HCEC 1CT (cell line): ENCODE measurements around the gene POU6F2.
A peak's percentile ranks its signal among the peaks of the same experiment; 100 is the strongest.

Source experiments
- DNase-seq: peaks from one replicate; pipeline ENCODE4 v3.0.0-alpha.2; 2017

The POU6F2 gene

DNA sequence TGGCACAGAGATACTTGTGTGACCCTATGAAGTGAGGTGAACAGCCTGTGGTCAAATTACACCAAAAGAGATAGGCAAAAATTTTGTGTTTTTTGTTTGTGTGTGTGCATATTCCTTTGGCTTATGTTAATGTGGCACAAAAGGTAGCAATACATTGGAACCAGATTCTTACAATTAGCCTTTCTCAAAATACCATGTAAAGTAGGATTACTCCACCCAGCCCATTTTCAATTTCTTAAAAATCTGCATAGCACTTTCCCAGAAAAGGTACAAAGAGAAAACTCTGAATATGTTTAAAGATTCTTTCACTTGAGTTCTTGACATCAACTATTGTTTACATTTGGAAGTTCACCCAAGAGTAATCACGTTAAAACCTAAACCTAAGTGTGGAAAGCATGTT lies 431.2 kb downstream of the POU6F2 start:
- no peak for DNase-seq

DNA sequence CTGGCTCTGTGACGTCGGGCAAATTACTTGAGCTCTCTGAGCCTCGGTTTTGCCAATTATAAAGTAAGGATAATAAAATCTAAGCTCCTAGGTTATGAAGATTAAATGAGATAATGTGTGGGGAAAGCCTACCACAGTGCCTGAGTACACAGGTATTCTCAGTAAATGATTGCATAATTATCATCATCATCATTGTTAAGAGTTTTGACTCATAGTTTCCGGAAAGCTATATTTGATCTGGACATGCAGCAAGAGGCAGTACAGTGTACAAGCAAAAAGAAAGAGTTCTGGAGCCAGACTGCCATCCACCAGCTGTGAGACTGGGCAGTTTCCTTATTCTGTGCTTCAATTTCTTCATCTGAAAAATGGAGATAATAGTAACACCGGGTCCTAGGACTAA lies 432.9 kb downstream of the POU6F2 start:
- no peak for DNase-seq

DNA sequence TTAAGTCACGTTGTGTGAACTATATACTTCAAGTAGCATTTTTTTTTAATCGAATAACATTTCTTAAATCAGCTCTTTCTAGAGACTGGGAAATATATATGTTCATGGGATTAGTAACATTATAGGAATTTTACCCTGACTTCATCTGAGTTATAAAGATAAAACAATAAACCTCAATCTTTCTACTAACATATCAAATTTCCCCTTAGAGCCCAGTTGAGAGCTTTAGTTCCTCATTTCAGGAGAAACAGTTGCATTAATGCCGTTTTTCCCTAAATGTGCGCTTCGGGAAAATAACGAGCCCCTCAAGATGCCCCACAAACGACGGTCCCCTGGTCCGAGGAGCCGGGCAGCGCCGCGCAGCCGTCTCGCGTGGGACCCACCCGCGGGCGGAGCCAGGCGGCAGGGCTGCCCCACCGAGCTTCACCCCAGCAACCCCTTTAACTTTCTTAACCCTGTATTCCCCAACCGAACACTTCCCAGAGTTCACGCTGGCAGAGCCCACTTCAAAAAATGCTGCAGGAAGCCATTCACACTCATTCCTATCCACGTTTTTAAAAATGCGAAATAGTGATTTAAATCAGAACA lies 436.0 kb downstream of the POU6F2 start:
- no peak for DNase-seq

DNA sequence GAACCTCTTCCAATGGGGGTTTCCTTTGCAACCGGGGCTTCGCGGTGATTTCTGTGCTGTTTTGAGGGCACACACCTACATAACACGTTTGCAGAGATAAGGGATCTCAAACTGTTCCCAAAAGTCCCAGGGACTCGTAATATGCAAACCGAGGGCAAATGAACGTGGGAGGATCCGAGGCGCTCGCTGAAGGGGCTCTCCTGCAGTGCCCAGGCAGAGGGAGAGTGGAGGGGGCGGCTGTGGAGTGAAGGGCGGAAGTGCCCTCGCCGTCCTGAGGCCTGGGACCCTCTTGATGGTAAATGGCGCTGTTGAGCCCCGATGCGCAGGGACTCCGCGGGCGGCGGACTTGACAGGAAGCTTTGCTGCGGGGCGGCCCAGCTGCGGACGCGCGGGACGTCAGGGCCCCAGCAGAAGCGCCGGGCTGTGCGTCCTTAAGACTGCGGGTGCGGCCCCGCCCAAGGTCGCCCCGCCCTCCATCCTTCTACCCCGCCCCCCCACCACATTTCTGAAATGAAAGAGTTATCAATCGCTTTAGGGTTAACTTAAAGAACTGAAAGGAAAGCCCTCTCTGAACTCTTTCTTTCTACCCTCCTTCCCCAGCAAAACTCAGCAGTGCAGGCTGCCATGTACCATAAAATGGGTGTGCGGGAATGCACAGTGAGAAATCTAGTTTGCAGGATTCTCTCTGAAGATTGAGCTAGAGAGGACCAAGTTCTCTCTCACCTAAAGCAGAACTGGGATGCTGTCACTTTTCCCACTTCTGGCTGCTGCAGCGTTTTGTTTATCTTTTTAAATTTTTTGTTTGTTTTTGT lies 436.7 kb downstream of the POU6F2 start:
- DNase-seq = peak; percentile 16

DNA sequence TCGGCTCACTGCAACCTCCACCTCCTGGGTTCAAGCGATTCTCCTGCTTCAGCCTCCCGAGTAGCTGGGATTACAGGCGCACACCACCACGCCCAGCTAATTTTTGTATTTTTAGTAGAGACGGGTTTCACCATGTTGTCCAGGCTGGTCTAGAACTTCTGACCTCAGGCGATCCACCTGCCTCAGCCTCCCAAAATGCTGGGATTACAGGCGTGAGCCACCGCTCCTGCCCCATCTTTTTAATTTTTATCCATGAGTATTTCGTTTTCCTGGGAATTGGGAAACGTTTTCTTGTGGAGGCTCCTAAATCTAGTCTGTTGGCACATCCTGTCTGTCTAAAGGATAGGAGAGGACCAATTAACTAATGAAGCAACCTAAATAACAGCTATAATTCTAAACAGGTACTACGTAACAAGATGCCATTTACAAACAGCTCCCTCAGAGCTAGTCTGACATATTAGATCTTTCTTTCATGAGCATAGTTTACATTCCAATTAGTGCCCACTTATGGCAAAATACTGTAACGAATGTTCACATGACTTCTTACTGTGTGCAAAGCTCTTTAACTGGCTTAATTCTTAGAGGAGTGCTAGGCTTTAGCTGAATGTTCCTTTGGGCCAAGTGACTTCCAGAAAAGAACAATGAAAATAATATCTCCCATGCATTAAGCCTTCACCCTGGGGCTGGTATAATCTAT lies 437.5 kb downstream of the POU6F2 start:
- DNase-seq = no peak

DNA sequence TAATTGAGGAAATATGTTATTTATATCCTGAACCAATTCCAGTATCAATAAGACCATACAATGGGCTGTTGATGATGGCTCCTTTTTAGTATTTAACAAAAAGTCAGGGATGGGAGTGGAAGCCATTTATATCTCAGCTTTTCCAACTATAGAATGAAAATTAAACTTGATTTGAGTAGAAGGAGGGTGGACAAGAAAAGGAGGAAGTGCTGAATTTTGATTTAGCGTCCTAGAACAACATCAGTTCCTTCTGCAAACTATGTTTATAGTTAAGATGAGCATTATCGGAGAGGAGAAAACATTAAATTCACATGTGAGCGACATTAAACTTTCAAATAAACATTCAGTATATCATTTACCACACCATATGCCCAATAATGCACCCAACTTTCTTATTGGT lies 439.2 kb downstream of the POU6F2 start:
- DNase-seq = no peak

DNA sequence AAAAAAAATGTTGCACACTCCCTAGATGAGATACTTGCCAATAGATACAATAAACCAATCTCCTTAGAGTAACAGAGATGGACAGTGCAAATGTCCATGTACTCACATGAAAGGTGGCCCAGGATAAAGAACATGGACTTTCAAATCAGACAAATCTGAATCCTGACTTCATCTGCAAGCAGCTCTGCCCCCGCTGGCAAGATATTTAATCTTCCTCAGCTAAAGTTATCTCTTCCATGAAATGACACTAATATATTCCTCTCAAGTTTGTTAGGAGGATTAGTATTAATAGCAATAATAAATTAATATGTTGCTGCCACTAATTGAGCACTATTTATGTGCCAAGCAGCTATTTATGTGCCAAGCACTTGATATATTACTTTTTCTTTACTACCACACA lies 439.9 kb downstream of the POU6F2 start:
- DNase-seq = no peak

DNA sequence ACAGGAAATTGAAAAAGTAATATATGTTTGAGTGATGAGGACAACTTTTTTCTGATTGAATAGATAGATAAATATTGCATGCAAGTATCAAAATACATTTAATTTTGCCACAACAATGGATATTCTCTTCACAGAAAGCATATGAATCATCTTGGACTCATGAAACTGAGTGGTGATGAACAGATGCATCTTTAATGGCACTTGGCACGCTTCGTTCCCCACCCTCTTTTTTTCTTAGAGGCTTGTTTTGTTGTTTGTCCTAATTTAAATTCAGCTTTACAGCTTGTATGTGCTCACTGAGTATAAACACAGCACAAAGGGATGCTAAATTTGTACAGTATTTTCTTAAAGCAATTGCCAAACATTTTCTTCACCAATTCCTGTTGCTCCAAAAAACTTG lies 443.5 kb downstream of the POU6F2 start:
- DNase-seq = no peak

DNA sequence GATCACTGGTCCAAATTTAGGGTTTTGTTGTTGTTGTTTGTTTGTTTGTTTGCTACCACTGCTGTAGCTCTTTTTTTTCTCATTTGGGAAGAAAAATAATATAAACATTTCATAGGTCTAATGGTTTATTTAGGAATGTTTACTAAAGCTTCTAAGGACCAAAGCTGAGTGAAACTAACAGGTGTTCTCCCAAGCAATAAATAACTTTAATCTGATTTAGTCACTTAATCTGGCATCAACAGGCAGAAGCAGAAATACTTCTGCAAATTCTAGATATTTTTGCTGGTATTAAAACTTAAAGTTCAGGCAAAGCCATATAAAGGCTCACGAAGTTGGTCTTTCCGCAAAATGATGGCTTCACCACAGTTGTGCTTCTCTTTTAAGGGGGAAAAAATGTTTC lies 444.0 kb downstream of the POU6F2 start:
- no peak for DNase-seq

DNA sequence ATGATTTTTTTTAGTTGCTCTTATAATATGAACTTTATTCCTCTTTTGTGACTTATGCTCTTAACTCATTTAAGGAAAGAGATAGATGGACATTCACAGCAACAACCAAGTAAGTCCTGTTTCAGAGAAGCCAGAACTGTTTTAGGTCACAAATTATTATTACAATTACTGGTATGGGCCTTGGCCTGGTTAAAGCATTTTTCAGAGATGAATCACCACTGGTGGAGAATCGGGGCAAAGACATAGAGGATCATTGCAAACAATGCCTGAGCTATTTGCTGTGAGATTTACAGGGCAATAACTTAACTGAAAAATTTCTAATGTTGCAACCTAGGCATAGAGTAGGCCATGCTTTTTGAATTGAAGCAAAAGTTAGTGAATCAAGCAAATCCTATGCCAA lies 450.5 kb downstream of the POU6F2 start:
- DNase-seq = peak; percentile 25

DNA sequence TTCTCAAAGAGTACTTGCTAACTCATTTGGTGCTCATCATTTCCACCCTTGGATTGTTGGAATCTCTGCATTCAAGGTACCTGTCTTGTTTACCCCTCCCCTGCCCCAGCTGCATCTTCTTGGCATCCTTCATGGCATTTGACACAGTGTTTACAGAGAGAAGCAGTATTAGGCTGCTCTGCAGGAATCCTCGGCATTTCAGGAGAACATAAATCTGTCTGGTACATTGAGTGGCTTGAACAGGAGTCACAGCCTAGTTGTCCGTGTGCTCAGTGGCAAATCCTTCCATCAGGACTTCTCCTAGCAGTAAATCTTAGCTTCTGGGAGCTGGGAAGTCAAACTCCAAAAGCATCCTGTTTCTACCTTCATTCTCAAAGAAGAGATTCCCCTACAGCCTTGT lies 451.7 kb downstream of the POU6F2 start:
- DNase-seq = no peak

DNA sequence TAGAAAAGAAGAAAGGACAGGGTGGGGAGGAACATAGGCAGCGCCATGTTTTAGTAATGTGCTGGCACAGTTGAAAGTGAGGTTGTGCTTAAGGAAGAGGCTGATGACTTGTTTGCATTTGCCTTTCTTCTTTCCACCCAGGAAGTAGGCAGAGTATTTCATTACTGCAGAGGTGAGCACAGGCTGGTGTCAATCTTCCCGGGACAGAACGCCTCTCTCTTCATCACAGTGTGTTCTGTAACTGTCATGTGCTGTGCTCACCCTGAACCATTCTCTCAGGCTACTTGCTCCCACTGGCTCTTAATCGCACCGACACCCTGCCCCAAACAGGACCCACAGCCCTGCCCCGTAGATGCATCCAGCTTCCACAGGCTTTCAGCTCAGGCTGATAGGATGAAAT lies 452.7 kb downstream of the POU6F2 start:
- no peak for DNase-seq

DNA sequence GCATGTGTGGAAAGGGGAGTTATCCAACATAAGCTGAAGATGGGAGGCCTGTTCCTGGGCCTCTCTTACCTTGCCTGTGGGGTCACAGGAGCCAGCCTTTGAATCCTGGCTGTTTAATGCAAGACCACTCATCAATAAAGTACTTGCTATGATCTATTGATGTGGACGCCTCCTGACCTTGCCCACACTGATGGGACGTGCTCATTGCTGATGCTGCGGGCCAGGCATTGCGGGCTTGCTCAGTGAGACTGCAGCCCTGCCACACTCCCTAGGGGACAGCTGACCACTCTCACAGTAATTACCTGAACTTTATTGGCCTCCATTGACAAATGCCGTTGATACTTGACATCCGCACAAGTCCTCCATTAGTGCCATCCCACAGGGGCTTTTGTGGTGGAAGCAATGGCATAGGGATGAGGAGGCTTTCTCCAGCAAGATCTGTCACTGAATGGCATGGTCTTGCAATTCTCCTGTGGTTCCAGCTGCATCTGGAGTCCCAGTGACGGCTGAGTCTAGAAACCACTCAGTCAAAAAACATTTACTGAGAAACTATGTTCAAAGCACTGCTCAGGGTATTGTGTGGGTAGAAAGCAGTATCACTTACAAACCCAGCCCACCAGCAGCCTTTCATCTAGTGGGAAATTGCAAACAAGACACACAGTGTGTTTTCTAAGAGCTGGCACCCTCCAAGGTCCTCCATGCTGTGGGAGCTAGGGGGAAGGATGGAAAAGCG lies 453.4 kb downstream of the POU6F2 start:
- no peak for DNase-seq

DNA sequence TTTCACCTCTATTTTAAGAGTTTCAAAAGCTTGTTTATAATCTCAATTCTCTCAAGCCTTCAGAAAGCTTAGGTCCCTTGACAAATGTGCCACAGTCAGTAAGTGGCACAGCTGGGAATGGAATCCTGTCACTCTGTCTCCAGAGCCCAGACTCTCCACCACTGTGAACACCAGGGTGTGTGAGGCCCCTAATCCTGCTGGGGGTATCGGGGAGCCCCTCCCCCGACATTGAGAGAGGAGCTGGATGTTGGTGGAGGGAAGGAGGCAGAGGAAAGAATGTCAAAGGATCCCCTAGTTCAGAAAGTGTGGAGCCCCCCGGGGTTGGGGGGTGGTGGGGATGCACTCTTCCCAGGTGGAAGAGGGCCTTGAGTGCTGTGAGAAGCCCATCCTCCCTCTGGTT lies 454.7 kb downstream of the POU6F2 start:
- DNase-seq = no peak

DNA sequence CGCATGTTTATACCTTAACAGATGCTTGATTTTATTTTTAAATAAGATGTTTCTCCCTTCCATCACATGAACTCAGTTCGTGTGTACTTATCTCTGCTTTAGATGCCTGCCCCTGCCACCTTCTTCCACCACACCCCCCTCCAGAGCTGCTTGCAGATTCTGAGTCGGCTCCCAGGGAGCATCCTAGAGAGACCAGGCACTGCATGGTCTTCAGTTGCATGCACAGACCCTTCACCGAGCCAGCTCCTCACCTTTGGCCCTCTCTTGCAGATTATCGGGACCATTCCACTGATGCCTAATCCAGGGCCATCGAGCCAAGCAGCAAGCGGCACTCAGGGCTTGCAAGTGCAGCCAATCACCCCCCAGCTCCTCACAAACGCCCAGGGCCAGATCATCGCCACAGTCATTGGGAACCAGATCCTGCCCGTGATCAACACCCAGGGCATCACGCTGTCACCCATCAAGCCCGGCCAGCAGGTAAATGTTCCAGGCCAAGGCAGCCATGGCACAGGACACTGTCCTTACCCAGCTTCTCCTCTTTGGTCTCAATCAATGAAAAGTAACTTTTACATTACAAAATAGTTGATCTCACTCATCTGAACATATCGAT lies 455.2 kb downstream of the POU6F2 start:
- no peak for DNase-seq

DNA sequence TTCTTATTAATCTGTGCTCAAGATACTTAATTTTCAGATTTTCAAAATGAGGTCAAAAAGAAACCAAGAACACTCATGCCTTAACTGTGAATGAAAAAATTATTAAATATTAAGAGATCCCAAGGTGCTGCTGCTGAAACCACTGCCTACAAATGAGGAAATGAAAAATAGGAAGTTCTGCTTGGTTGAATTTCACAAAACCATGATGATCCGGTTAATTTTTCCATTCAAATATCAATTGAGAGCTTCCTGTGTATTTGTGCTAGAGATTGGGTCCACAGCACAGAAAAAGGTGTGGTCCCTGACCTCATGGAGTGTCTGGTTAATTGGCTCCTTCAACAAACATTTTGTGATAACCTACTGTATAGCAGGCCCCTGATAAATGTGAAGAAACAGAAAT lies 455.8 kb downstream of the POU6F2 start:
- no peak for DNase-seq

DNA sequence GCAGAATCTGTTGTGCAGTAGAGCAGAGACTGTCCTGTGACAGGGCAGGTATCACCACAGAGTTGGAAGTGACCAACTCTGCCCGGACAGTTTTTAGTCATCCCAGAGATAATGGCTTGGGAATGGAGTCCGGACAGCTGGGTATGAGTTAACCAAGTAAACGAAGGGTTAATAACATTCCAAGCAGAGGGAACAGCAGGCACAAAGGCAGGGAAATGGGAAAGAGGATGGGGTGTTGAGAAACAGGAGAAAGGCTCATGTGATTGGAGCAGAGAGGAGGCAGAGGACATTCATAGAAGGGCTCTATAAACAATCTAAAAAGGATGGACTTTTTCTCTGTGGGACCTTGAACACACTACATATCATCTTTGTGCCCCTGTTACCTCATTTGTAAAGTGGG lies 456.3 kb downstream of the POU6F2 start:
- no peak for DNase-seq

DNA sequence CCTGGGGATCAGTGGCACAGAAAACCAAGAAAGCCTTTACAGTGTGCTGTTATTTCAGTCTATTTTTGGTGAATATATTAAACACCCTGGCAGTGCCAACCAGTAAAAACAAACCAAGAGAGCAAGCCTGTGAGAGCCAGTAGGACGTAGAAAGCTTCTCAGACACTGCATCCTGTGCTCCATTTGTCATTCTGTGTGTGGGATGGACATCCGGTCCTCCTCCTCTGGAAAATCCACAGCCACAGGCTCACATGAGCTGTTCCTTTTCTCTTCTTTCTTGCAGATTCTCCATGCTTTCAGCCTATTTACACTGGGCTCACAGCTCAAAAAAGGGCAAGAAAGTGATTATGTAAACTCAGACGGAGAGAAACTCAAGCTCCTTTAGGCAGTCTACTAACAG lies 468.8 kb downstream of the POU6F2 start:
- DNase-seq = no peak

DNA sequence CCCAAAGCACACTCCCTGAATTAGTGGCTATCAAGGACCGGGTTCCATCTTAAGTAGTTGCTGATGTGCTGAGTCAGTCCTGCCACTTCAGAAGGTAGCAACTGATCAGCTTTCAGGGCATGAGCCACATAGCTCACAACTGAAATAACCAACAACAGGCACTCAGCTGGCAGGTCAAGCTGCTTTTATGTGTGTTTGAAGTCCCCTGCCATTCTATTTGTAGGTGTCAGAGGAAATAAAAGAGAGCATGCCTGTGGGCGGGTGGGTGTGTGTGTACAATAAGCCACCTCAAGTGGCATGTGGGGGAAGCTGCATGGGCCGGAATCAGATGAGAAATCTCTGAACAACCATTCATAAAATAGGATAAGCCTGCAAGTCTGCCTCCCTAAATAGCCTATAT lies 474.2 kb downstream of the POU6F2 start:
- no peak for DNase-seq

DNA sequence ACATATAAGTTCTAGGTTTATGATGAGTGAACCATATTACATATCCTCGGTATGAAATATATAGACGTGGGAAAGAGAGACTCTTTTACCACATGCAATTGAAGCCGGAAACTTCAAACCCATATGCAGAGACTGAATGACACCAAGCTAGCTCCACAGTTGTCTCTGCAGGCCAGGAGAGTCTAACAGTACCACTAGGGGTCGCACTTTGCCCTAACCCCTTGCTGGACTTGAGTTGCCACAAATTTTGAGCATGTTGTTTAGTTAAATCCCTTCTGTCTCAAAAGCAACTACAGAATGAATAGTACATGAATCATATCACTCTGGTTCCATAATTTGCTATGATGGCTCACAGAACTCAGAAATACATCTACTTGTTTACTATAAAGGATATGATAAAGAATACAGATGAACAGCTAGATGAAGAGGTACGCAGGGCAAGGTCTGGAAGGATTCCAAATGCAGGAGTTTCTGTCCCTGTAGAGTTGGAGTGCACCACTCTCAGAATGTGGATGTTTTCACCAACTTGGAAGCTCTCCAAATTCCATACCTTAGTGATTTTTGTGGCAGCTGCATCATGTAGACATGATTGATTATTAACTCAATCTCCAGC lies 476.1 kb downstream of the POU6F2 start:
- DNase-seq = peak; percentile 75

DNA sequence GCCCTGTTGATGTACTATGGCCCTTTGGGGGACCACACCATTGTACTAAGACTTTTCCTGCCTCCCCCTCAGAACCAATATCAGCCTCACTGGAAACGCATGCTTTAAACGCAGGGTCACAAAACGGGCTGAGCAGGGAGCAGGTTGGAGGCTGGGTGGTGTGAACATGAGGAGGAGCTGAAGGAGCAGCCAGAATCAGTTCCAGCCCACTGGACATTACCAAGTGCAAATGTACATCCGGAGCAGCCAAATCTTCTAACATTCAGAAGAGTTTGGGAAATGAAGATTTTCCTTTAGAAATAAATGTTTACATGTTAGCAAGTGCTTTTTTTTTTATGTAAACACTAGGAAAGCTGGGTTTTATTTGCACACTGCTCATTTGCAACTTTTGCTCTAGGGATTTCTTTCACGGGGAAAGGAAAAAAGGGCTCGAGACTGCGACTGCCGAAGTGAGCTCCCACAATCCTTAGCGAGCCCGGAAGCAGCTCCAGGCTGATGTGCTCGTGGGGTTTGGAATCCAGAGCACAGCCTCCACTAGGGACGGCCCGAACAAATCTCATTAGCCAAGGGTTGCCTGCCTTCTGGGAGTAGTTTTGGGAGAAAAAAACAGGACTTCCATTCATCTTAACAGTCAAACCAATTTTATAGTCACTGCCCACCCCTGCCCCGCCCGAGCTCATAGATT lies 480.5 kb downstream of the POU6F2 start:
- no peak for DNase-seq

DNA sequence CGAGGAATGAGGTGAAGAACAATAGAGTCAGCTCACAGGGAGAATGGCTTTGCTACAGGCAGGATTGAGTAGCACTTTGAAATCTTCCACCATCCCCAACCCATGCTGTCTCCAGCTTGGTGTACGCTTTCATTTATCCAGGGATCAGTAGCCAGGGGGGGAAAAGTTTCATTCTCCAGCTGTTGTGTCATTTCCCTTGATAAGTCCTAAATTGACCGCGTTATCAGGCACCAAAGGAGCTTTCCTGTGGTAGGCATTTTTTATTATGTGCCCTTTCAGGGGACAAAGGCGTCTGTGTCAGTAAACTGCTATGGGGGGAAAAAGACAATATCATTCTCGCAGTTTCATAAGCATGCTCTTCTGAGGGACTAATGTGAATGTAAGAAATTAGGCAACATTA lies 481.9 kb downstream of the POU6F2 start:
- no peak for DNase-seq
